Stimulated activated CD4-positive, alpha-beta T cell treated with anti-CD3 and anti-CD28 coated beads, Interleukin-1b, Interleukin-23, amount 100 ng/mL, for 24 hours (primary cell): Measurements from ENCODE around the gene RNF157.

ENCODE experiments used
- DNase-seq, 4 experiments: peaks; one replicate each; pipeline ENCODE4 v3.0.0-alpha.2; 2020; ENCODE audit warnings: low read depth in 4 of 4, low spot score in 1 of 4

RNF157 gene

GRCh38 chr17:76240461-76241203, at the start of gene RNF157:
TSS of gene RNF157 (minus strand) at chr17:76240493. CDS start at chr17:76240240, 253 bp downstream.
- peak in 2 of 4 experiments; percentile 40 to 42 for DNase-seq

GRCh38 chr17:76281573-76282371, 41.5 kb upstream of the RNF157 start:
- DNase-seq = no peak

GRCh38 chr17:76280650-76281049, 40.4 kb upstream of the RNF157 start:
- DNase-seq = no peak

GRCh38 chr17:76279742-76280287, 39.5 kb upstream of the RNF157 start:
- no peak for DNase-seq

- DNase-seq = peak; percentile 76 to 82 (median 81)
Observed at GRCh38 chr17:76278952-76279741, 38.9 kb upstream of the RNF157 start.

GRCh38 chr17:76278268-76278908, 38.1 kb upstream of the RNF157 start:
- no peak for DNase-seq

- no peak for DNase-seq
Observed at GRCh38 chr17:76277300-76278267, 37.3 kb upstream of the RNF157 start.

- no peak for DNase-seq
Observed at GRCh38 chr17:76276461-76277299, 36.4 kb upstream of the RNF157 start.

GRCh38 chr17:76276069-76276431, 35.8 kb upstream of the RNF157 start:
- no peak for DNase-seq

GRCh38 chr17:76275382-76276068, 35.2 kb upstream of the RNF157 start:
- DNase-seq = no peak

- no peak for DNase-seq
Observed at GRCh38 chr17:76274112-76274956, 34.0 kb upstream of the RNF157 start.

- no peak for DNase-seq
Observed at GRCh38 chr17:76273445-76274111, 33.3 kb upstream of the RNF157 start.

- peak in 1 of 4 experiments; percentile 70 for DNase-seq
Observed at GRCh38 chr17:76272541-76273444, 32.5 kb upstream of the RNF157 start.

GRCh38 chr17:76271669-76272540, 31.6 kb upstream of the RNF157 start:
- peak in 3 of 4 experiments; percentile 69 to 88 (median 75) for DNase-seq
